ENCODE results near the gene VPS13D.

Gene VPS13D

DNA sequence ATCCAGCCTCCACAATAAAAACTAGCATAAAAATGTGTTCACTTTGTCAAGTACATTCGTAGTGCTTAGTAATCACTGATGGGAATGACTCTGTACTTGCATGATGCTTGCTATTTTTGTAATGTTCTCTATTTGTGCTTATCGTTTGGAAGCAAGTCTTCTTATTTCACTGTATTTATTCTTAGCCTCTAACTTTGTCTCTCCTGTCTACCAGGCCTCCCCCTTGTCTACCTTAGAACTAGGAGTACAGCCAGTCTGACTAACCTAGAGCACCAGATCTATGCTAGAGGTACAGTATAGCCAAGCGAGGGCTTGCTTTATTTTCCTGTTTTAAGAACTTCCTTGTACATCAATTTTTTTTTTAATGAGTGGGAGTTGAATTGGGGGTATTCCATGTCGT, 108.2 kb downstream of the VPS13D start:
- Histone ChIP-seq H4K20me1 (ENCODE audit: insufficient read depth) (no peaks in the 10 kb centered on the region), H3K79me2 (ENCODE audit: insufficient read depth, low read depth) (no peaks in the 10 kb centered on the region), H3K9ac (no peak overlapping the region), H3K4me3 (IDR thresholded peaks at IDR 0.05; ENCODE audit: insufficient read depth, low read depth, low read length) (no peak overlapping the region), H3K4me2 (no peak overlapping the region), H3K36me3 (ENCODE audit: insufficient read depth) (no peaks in the 10 kb centered on the region), H3K27me3 (ENCODE audit: insufficient read depth, low read depth) (no peaks in the 10 kb centered on the region), H3K4me1 (ENCODE audit: low read depth, poor library complexity, severe bottlenecking) (no peaks in the 10 kb centered on the region), H2AFZ (ENCODE audit: low read depth) (no peak overlapping the region), H3K27ac (no peak overlapping the region)
- no peak for TF ChIP-seq CTCF (conservative IDR thresholded peaks at IDR 0.05; ENCODE audit: low read depth, low read length)

DNA sequence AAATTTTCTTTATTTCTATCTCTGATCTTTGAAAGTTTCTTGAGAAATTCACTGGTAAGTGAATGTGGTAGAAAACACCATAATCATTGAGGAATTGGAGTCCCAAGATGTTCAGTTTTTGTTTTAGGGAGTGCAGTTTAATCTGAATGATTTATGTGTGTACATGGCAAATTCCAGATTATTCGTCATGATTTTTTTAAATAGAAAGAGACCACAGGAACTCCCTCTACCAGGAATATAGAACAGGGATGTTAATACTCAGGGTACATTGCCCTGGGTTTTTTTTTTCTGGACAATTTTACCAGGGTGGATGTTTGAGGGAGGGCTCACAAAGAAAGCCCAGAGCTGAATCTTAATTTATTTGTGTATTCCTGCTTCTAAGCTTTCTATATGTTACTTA, 109.0 kb downstream of the VPS13D start:
- Histone ChIP-seq H3K9ac (no peak overlapping the region), H3K4me3 (IDR thresholded peaks at IDR 0.05; ENCODE audit: insufficient read depth, low read depth, low read length) (no peak overlapping the region), H3K27me3 (ENCODE audit: insufficient read depth, low read depth) (no peaks in the 10 kb centered on the region), H3K36me3 (ENCODE audit: insufficient read depth) (no peaks in the 10 kb centered on the region), H4K20me1 (ENCODE audit: insufficient read depth) (no peaks in the 10 kb centered on the region), H2AFZ (ENCODE audit: low read depth) (no peak overlapping the region), H3K4me2 (no peak overlapping the region), H3K79me2 (ENCODE audit: insufficient read depth, low read depth) (no peaks in the 10 kb centered on the region), H3K27ac (no peak overlapping the region), H3K4me1 (ENCODE audit: low read depth, poor library complexity, severe bottlenecking) (no peaks in the 10 kb centered on the region)
- TF ChIP-seq CTCF (conservative IDR thresholded peaks at IDR 0.05; ENCODE audit: low read depth, low read length), result no peak

GRCh38 chr1:12339396-12339795, 109.6 kb downstream of the VPS13D start:
- no peak overlapping the region for H3K9ac ChIP-seq
- no peaks in the 10 kb centered on the region for H3K36me3 ChIP-seq (ENCODE audit: insufficient read depth)
- TF ChIP-seq CTCF (conservative IDR thresholded peaks at IDR 0.05; ENCODE audit: low read depth, low read length), result no peak
- no peaks in the 10 kb centered on the region for H3K79me2 ChIP-seq (ENCODE audit: insufficient read depth, low read depth)
- no peak overlapping the region for H2AFZ ChIP-seq (ENCODE audit: low read depth)
- H3K4me2 ChIP-seq, result no peak overlapping the region
- no peaks in the 10 kb centered on the region for H4K20me1 ChIP-seq (ENCODE audit: insufficient read depth)
- H3K27me3 ChIP-seq (ENCODE audit: insufficient read depth, low read depth), result no peaks in the 10 kb centered on the region
- H3K4me1 ChIP-seq (ENCODE audit: low read depth, poor library complexity, severe bottlenecking), result no peaks in the 10 kb centered on the region
- H3K4me3 ChIP-seq (IDR thresholded peaks at IDR 0.05; ENCODE audit: insufficient read depth, low read depth, low read length), result no peak overlapping the region
- H3K27ac ChIP-seq, result no peak overlapping the region

GRCh38 chr1:12339811-12340543, 110.1 kb downstream of the VPS13D start:
- H3K4me1 ChIP-seq (ENCODE audit: low read depth, poor library complexity, severe bottlenecking), result no peaks in the 10 kb centered on the region

More at GRCh38 chr1:12339811-12340543, 110.1 kb downstream of the VPS13D start:
- TF ChIP-seq CTCF (conservative IDR thresholded peaks at IDR 0.05; ENCODE audit: low read depth, low read length), result no peak
- H3K27me3 ChIP-seq (ENCODE audit: insufficient read depth, low read depth), result no peaks in the 10 kb centered on the region
- H3K4me2 ChIP-seq, result no peak overlapping the region
- no peaks in the 10 kb centered on the region for H3K36me3 ChIP-seq (ENCODE audit: insufficient read depth)
- no peak overlapping the region for H2AFZ ChIP-seq (ENCODE audit: low read depth)
- H3K27ac ChIP-seq, result no peak overlapping the region
- no peaks in the 10 kb centered on the region for H3K79me2 ChIP-seq (ENCODE audit: insufficient read depth, low read depth)
- H3K4me3 ChIP-seq (IDR thresholded peaks at IDR 0.05; ENCODE audit: insufficient read depth, low read depth, low read length), result no peak overlapping the region
- H3K9ac ChIP-seq, result no peak overlapping the region
- no peaks in the 10 kb centered on the region for H4K20me1 ChIP-seq (ENCODE audit: insufficient read depth)
